ENCODE results near the gene ANKLE2.
"Not testable (repeated sequence)": the region's sequence is repeated elsewhere in the genome, so short reads cannot be mapped to it uniquely, and the experiment has no call there.

Gene ANKLE2

GRCh38 chr12:132761032-132761920 is at the start of gene ANKLE2:
TSS of gene ANKLE2 (minus strand) at chr12:132761832. CDS start at chr12:132761798, 34 bp downstream.
- peak; percentile 40 for DNase-seq (ENCODE audit: low spot score)

GRCh38 chr12:132809391-132809790 is 47.8 kb upstream of the ANKLE2 start:
- DNase-seq (ENCODE audit: low spot score), result not testable (repeated sequence)

- no peak for DNase-seq (ENCODE audit: low spot score)
Measured at GRCh38 chr12:132807295-132808092, 45.9 kb upstream of the ANKLE2 start.

- no peak for DNase-seq (ENCODE audit: low spot score)
Measured at GRCh38 chr12:132806857-132807256, 45.2 kb upstream of the ANKLE2 start.

- no peak for DNase-seq (ENCODE audit: low spot score)
Measured at GRCh38 chr12:132804426-132804861, 42.8 kb upstream of the ANKLE2 start.

GRCh38 chr12:132803888-132804287 is 42.3 kb upstream of the ANKLE2 start:
- DNase-seq (ENCODE audit: low spot score), result no peak

- DNase-seq (ENCODE audit: low spot score), result no peak
Measured at GRCh38 chr12:132803125-132803524, 41.5 kb upstream of the ANKLE2 start.

GRCh38 chr12:132801741-132802140 is 40.1 kb upstream of the ANKLE2 start:
- DNase-seq (ENCODE audit: low spot score), result no peak

GRCh38 chr12:132798836-132799235 is 37.2 kb upstream of the ANKLE2 start:
- DNase-seq (ENCODE audit: low spot score), result no peak

- DNase-seq (ENCODE audit: low spot score), result no peak
Measured at GRCh38 chr12:132797820-132798570, 36.4 kb upstream of the ANKLE2 start.

GRCh38 chr12:132795847-132796246 is 34.2 kb upstream of the ANKLE2 start:
- DNase-seq (ENCODE audit: low spot score), result no peak

- not testable (repeated sequence) for DNase-seq (ENCODE audit: low spot score)
Measured at GRCh38 chr12:132791940-132792339, 30.3 kb upstream of the ANKLE2 start.

GRCh38 chr12:132789099-132789471 is 27.5 kb upstream of the ANKLE2 start:
- DNase-seq (ENCODE audit: low spot score), result no peak

- no peak for DNase-seq (ENCODE audit: low spot score)
Measured at GRCh38 chr12:132788375-132789098, 26.9 kb upstream of the ANKLE2 start.

- DNase-seq (ENCODE audit: low spot score), result no peak
Measured at GRCh38 chr12:132787877-132788276, 26.2 kb upstream of the ANKLE2 start.

GRCh38 chr12:132786192-132786591 is 24.6 kb upstream of the ANKLE2 start:
- no peak for DNase-seq (ENCODE audit: low spot score)

- DNase-seq (ENCODE audit: low spot score), result no peak
Measured at GRCh38 chr12:132784580-132784979, 22.9 kb upstream of the ANKLE2 start.

- no peak for DNase-seq (ENCODE audit: low spot score)
Measured at GRCh38 chr12:132783917-132784531, 22.4 kb upstream of the ANKLE2 start.

GRCh38 chr12:132781938-132782337 is 20.3 kb upstream of the ANKLE2 start:
- DNase-seq (ENCODE audit: low spot score), result no peak

- DNase-seq (ENCODE audit: low spot score), result no peak
Measured at GRCh38 chr12:132779781-132780353, 18.2 kb upstream of the ANKLE2 start.

GRCh38 chr12:132777614-132778013 is 16.0 kb upstream of the ANKLE2 start:
- no peak for DNase-seq (ENCODE audit: low spot score)
